Fibroblast of skin of back (primary cell): ENCODE data around the gene MPP1.
A peak's percentile ranks its signal among the peaks of the same experiment; 100 is the strongest.

Experiments used
- DNase-seq: peaks from one replicate; pipeline ENCODE4 v3.0.0-alpha.2; 2013

Gene MPP1

DNA sequence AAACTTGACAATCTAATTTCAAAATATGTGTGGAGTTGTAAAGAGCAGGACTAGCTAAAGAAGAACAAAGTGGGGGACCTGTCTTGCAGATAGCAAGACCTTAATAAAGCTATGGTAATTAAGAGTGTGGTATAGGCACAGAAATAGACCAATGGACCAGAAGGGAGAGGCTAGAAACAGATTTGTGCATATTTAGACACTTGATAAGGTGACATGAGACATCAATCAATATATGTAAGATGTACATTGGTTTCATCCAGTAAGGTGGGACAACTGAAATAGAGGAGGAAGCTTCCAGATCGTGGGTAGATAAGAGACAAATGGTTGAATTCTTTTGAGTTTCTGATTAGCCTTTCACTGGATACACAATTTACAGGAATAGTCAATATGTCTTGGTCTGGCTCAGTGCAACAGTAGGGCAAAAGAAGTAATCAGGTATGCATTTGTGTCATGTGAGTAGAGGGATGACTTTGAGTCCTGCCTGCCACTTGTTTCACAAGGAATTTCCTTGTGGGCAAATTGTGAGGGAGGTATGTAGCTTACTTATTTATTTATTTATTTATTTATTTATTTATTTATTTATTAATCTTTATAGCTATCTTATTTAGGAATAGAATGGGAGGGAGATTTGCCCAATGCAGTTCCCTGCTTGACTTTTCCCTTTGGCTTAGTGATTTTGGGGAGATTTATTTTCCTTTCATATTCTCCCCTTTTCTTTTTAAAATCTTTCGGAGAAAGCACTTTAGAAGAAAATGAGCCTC is 7.2 kb upstream of the MPP1 start:
- DNase-seq: no peak

DNA sequence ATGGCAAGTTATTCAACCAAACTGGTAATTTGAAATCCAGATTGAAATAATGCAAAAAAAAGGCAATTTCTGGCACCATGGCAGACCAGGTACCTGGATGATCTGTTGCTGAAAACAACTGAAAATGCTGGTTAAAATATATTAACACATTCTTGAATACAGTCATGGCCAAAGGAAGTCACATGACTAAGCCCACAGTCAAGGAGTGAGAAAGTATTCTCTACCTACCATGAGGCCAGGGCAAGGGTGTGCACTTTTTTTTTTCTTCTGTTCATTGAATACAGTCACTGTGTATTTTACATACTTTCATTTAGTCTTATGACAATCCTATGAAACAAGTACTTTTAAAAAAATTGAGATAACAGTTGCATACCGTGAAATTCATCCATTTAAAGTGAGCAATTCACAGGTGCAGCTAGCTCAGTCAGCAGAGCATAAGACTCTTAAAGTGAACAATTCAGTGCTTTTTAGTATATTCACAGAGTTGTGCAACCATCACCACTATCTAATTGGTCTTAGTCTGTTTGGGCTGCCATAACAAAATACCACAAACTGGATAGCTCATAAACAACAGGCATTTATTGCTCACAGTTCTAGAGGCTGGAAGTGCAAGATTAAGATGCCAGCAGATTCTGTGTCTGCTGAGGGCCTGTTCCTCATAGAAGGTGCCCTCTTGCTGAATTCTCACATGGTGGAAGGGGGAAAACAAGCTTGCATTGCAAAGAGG is 4.8 kb upstream of the MPP1 start:
- no peak for DNase-seq

DNA sequence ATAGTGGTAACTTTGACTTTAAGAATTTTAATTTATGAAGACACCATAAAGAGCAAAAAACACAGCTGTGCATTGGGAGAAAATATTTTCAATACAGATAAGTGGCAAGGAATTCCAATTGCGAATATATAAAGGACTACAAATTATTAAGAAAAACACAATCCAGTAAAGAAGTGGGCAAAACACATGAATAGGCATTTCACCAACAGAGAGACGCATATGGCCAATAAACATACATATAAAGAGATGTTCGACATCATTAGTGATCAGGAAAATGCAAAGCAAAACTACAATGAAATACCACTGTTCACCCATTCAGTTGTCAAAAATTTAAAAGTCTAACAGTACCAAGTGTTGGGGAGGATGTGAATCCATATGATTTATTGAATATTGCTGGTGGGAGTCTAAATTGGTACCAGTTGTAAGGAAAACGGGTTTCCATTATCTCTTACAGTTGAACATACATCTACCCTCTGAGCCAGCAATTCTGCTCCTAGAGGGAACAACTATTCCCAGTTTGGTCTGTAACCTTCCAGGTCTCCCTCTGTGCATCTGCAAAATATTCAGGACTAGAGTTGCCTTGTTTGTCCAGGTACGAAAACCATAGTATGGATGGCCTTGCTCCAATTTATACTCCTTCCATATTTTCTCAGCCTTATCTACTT is 1.7 kb upstream of the MPP1 start:
- DNase-seq: no peak

DNA sequence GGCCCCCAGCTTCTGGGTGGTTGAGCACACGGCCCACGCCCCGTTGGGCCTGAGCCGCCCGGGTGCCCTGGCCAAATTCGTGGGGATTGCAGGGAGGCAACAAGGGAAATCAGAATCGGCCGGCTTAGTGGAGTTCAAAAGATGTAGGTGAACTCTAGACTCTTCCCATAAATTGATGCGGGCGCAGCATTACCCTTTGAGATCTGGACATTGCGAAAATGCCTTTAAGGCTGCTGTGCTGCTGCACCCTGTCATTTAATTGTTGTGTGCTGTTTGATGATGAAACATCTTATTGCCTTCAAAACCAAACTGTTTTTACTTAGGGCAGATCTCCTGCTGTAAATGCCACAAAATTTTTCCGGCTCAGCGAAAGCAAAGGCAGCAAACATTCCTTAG is 409 bp upstream of the MPP1 start:
- DNase-seq: peak; percentile 13

DNA sequence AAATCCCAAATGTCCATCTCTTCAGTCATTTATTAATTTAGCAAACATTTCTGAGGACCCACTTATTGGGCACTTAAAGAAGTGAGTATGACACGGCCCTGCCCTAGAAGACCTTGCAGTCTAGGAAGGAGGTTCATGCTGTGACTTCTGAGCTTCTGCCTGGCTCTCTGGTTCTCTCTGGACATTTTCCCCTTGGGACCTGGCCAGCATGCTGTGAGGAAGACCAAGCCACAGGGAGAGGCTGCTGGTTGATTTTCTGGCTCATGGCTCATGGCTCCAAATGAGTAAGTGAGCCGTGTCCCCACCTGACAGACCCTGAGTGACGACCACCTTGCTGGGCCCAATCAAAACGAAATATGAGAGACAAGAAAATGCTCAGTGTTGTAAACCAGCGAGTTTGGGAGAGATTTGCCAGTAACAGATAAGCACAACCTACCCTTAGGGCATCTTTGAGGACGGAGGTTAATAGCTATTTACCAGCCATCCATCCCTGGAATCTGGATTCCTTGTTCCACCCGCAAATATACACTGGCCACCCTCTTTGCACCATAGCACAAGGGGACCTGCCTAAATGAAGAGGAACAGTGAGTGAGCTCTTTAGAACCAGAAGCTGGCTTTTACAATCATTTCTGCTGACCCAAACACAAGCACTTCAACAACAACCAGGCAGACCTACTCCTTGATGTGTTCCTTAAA is 876 bp downstream of the MPP1 start:
- DNase-seq: no peak

DNA sequence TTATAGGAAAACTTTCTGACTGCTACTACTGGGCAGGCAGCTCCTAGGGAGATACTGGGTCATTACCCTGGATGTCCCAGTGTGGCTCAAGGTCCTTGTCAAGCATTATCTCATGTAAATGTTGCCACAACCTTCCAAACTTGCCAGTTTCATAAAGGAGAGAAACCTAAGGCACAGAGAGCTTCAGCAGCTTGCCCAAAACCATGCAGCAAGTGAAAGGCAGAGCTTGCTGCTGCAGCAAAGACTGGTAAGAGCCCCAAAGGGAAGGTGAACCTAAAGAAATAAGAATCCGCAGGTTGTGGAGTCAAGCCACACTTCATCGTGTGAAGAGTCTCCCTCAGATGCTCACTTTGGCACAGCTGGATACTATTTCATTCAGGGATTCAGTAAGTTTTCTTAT is 2.3 kb downstream of the MPP1 start:
- no peak for DNase-seq

DNA sequence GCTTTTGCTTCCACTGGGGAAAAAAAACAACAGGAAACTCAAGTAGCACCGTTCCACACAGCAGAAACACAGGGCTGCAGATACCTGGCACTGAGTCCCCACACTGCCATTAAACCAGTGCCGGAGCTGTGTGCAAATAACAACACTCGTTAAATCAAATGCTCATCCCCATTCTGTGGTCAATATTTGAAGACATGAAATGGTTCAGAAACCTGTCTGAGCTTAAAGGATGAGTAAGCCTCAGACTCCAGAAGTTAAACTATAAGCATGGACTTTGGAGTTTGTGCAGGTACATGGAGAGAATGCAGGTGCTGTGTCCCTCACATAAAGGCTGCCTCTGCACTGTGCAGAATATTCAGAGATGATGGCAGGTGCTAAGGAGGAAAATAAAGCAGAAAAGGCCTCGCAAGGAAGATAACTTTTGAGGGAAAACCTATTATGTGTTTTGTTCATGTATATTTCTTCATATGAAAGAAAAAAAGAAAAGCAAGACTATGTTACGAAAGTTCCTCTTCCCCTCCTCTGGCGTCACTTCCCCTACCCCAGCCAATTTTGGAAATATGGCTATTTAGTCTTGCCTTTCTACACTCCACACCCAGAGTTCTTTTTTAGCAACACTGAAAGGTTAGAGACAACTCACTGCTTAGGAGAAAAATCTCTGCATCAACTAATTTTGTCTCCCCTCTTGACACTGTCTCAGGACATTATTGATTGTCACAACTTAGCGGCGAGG is 4.6 kb downstream of the MPP1 start:
- DNase-seq: no peak

DNA sequence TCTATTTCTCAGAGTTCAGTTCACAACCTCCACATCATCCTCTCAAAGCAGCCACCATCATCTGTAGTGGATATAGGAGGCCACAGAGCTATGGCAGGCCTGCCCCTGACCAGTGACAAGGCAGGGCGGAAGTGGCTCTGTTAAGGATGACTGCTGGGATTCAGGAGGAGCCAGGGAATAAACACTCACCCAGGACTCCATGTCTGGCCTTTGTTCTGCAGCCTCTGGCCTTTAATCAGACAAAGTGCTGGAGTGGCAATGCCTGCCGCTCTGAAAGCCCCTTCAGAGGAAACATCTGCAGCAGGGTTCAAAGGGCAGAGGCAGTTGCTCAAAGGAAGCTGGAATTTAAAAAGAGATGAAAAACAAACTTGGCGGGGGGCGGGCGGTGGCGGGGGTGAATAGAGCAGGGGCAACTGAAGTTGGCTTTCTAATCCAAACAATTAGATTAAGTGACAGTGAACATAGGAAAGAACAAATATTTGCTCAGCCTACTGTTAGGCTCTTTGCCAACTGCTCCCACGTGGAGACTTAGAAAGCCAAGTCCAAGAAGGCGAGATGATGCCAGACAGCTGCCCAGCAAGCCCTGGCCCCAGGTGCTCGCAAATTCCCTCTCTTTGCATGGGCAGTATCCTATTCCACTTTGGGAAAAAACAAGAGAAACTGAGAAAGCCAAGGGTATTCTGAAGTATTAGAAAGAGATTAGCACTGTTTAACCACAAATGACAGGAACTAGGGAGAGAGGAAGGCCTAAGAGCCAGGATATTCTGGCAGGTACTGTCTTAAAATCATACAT is 5.5 kb downstream of the MPP1 start:
- DNase-seq: no peak

DNA sequence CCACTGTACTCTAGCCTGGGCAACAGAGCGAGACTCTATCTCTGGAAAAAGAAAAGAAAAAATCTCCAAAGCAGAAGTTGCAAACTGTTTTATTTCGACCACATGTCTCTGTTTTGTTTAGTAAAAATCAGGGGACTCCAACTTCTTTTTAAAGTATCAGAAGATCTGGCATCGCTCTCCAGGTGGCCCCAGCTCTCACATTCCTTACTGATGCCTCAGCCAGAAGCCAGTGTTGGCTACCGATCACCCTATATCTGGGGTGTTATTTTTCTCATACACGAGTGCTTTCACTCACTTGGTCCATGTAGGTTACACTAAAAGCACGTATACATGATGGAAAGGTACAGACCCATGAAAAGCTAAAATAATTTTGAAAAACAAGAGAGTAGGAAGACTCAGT is 8.3 kb downstream of the MPP1 start:
- no peak for DNase-seq

DNA sequence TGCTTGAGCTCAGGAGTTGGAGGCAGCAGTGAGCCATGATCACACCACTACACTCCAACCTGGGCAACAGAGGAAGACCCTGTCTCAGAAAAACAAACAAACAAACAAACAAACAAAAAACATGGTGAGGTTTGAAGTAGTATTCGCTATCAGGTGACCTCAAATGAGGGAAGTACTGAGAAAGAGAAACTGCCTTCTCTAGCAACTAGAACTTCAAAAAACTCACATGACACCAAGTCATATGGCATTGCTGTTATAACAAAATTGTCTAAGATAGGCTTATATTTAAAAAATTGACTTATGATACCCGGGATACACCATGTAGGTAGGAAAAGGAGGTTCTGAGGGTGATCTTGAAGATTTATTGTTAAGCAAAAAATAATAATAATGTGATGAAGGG is 10.3 kb downstream of the MPP1 start:
- no peak for DNase-seq

DNA sequence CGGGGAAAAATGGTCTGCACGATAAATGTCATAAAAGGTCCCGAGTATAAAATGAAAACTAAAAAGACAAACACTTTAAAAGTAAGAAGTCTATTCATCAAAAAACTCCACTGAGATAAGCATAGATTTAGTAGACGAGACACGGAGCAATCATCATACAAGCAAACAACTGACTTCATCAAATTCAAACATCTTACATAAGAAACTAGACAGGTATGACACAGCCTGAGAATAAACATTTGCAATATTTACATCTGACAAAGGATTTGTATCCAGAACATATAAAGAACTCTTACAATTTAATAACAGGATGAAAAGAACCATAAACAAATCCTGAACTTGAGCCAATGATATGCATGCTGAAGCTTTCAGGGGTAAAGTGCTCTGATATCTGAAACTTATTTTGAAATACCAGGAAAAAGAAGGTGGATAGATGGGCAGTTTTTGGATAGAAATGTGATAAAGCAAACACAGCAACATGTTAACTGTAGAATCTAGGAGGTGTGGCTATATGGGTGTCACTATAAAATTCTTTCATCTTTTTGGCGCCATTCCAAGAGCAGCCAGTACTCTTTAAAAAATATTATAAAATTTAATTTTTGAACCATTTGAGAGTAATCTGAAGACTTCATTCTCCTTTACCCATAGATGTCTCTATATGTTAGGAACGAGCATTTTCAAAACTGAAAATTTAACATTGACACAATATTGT is 12.0 kb downstream of the MPP1 start:
- DNase-seq: no peak

DNA sequence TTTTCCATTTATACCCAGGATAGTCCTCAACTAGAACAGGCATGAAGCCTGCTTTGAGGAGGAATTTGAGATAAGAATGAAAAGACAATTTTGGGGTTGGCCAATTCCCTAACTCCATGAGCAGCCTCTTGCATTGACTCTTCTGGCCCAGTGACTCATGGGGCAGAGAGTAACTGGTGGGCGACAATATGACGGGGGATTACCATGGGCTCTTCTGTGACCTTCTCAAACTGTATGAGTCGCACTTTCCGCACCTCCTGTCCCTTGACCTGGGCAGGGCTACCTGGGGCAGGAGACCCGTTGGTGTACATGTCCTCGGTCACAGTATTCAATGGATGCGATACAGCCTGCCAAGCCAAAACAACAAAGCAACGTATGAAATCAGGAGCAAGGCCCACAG is 13.3 kb downstream of the MPP1 start:
- DNase-seq: no peak

DNA sequence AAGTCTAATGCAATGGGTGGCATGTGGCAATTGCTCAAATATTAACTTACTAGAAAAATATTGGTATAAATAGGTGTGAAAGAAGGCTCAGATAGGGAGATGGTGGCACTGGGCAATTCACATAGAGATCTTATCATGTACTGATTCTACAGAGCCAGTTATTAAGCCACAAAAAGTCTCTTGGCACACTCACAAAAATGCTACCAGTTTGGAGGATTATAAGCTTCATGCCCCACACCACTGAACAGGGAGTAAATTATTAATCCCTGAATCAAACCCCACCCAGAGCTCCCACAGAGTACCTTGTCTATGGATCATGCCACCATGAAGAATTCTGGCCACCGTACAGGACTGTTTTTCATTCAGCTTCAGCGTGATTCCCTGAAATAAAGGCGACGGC is 13.8 kb downstream of the MPP1 start:
- DNase-seq: no peak

DNA sequence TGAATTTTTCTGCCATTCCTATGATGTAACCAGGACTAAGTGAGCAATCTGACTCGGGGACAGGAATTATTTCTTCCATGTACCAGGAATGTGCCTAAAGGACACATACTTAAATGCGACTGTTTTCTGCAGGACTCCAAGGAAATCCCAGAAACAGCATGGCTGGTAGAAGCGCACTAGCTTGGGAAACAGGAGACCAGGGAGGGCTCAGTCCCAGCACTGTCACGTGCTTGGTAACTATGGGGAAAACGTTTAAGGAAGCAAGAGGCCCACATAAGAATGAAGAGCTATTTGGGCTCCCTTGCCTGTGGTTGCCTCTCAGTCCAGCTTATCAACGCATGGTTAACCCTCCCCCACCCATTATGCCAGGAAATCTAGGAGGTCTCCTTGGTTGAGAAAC is 19.6 kb downstream of the MPP1 start:
- peak; percentile 2 for DNase-seq

DNA sequence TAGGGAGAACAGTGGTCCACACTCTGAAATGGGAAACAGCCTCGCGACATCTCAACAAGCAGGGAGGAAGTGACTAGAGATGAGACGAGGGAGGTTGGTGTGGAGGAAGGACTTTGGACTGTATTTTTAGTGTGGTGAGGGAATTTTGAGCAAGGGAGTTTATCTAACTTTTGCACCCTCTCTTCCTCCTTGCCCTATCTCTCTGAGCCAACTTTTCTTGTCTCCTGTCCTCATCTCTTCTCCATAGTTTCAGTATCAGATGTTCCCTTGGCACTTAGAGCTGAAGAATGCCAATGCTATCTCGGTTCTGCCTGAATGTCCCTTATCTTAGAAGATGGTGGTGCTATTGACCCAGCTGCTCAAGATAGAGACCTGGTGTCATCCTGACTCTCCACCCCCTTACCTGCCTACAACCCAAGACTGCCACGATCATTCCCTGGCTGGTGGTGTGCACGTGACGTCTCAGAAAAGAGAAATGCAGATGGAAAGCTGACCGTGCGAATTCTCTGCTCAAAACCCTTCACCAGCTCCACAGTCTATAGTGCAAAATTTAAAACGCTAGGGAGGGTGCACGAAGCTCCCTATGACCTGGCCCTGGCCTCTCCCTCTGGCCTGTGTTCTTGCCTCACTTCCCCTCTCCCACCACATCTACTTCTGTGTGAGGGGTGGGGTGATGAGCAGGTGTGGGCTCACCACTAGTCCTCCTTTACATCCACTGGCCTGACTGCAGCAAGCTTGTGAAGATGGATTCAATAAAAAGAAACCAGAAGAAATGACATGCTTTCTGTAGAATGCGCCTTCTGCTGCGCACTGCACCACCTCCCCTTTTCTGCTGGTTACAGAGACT is 20.9 kb downstream of the MPP1 start:
- no peak for DNase-seq

DNA sequence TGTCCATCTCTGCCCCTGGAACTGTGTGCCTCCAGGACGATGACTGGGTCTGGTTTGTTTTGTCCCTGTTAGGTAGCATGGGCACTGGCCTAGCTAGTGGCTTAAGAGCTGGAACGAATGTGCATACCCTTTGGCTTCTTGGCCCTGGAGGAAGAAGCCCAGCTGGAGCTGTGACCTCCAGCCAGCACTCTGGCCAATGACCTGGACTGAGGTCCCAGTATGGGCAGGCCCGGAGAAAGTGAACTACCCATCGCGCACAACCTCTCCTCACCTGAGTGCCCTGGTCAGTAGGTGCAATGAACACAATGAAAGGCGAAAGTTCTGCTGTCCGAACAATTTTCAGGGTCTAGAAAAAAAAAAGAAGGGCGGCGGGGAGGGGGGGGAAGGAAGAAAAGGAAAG is 24.3 kb downstream of the MPP1 start:
- no peak for DNase-seq

DNA sequence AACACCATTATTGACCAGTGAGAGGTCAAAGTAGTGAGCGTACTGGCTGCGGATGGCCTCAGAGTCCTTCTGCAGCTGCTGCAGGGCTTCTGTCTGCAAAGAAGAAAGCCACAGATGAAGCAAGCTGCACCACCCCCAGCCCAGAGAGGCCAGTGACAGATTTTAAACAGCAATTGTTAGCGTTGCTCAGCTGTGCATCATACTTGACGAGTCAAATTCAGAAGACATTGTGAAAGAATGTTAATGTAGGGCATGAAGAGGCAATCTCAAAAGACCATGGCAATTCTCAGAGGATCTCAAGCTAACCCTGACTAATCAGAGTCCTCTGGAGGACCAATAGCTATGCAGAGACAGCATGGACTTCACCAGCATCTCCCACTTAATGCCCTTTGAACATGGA is 26.0 kb downstream of the MPP1 start:
- peak; percentile 18 for DNase-seq

DNA sequence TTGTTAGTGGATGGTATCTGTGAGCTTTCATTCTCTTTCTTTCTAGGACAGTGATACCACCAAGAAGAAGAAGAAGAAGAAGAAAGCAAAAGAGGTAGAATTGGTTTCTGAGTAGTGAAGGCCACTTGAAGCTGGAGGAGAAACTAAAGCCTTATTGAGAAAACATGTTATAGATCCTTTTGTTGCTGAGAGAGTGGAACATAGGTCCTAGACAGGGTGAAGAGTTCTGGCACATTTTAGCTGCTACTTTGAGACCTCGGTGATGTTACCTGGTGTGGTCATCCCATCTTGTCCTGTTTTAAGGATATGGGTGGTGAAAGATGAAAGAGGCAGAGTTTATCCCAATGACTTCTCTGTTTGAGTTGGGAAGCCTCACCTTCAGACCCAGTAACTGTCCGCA is 28.5 kb downstream of the MPP1 start:
- DNase-seq: no peak

DNA sequence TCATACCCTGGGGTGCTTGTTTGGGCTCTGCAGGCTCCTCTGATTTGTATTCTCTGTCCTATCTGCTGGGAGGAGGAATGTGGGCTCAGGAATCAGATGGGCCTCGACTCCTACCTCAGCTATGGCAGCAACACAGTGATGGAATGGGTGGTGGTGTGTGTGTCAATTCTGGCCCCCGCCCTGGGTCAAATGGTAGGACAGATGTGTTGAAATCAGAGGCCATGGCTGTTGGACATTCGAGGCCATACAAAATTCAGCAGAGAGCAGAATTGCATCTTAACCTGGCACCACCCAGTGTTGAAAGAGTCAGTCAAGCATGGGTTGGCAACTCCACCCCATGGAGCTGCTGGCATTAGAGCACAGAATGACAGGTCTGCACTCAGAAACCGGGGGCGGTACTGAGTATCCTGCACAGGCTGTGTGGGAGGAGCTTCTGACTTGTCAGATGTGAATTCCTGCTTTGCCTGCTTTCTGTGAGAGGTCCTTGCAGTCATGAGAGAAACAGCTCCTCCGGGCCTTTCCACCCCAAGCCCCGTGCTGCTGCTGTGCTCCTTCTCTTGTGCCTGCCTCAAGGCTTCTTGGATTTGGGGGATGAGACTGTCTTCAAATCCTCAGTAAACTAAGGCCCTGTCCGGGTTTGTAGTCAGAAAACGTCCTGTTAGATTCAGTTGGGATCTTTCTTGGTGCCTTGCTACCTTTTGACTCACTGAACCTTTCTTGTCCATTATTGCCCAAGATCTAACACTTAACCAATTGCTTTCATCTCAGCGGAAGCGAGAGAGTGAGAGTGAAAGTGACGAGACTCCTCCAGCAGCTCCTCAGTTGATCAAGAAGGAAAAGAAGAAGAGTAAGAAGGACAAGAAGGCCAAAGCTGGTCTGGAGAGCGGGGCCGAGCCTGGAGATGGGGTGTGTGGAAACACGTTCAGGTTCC is 29.6 kb downstream of the MPP1 start:
- DNase-seq: no peak
